ENCODE measurements around the gene SP110.

DNA sequence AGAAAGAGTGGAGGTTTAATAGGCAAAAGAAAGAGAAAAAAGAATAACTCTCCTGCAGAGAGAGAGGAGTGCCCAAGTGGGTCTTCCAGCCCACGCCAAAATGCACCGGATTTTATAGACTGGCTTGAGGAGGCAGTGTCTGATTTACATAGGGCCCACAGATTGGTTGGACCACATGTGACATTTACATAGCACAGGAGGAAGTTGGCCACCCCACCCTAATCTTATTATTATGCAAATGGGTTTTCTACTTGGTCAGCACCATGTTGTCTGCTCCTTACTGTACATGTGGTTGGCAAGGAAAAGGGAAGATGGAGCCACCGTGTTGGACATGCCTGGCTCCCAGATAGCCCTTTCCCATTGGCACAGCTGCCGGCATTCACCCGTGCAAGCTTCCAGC, 56.8 kb downstream of the SP110 start:
- TF ChIP-seq, protein P1, sequence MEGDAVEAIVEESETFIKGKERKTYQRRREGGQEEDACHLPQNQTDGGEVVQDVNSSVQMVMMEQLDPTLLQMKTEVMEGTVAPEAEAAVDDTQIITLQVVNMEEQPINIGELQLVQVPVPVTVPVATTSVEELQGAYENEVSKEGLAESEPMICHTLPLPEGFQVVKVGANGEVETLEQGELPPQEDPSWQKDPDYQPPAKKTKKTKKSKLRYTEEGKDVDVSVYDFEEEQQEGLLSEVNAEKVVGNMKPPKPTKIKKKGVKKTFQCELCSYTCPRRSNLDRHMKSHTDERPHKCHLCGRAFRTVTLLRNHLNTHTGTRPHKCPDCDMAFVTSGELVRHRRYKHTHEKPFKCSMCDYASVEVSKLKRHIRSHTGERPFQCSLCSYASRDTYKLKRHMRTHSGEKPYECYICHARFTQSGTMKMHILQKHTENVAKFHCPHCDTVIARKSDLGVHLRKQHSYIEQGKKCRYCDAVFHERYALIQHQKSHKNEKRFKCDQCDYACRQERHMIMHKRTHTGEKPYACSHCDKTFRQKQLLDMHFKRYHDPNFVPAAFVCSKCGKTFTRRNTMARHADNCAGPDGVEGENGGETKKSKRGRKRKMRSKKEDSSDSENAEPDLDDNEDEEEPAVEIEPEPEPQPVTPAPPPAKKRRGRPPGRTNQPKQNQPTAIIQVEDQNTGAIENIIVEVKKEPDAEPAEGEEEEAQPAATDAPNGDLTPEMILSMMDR (conservative IDR thresholded peaks at IDR 0.05; ENCODE audit: low read depth, low read length), result no peak
- TF ChIP-seq EZH2 (IDR thresholded peaks at IDR 0.05; ENCODE audit: borderline replicate concordance, low read depth, low read length, poor library complexity, severe bottlenecking), result no peak
